GM12878 (cell line): Measurements from ENCODE around the gene CA6. TPM values are rescaled to one million over a fixed set of nuclear protein-coding genes. Genes with fewer than 3 reads are reported as not detected.

Source experiments
- ATAC-seq: fragments of 200-7000 bp; cut with Tn5 transposase; 3 replicates; pipeline ENCODE4 v1.9.1; 2020; ENCODE audit warnings: mild to moderate bottlenecking, moderate library complexity
- BruUV-seq: library from RNA; stranded (reverse); fragments of 400-500 nt; replicated peaks from 2 replicates; lab custom pipeline; 2021; lab: Mats Ljungman, UMichigan
- CTCF ChIA-PET: fragments of 300-600 bp; sonication (Branson Sonifier 250); formaldehyde crosslinking; extraction: SDS; loops from one replicate; lab custom pipeline; 2021; ENCODE audit warnings: inconsistent platforms; lab: Yijun Ruan, JAX
- POLR2A ChIA-PET: fragments of 350-600 bp; formaldehyde crosslinking; extraction: SDS; loops from one replicate; lab custom pipeline; 2021; ENCODE audit warnings: inconsistent platforms; lab: Charles Lee
- RAD21 ChIA-PET: fragments of 300-600 bp; sonication (Branson Sonifier 250); formaldehyde crosslinking; loops from one replicate; lab custom pipeline; 2023; ENCODE audit warnings: antibody characterized with exemption; ENCODE audit not compliant: unreplicated experiment; lab: Charles Lee
- SMC1A ChIA-PET: fragments of 300-600 bp; sonication (Branson Sonifier 250); formaldehyde crosslinking; loops from one replicate; lab custom pipeline; 2023; ENCODE audit not compliant: unreplicated experiment, uncharacterized antibody; lab: Charles Lee
- DNase-seq: peaks from one replicate; pipeline ENCODE4 v3.0.0-alpha.2; 2011; ENCODE audit warnings: low read depth, low spot score
- FAIRE-seq: peaks from 3 replicates; lab custom pipeline; 2011; peaks lifted over from hg19 to GRCh38; lab: Jason Lieb, UNC
- H2AFZ ChIP-seq: 2 replicates; pipeline ENCODE4 v1.6.0; 2011; ENCODE audit warnings: low read depth, low read length, control low read depth; ENCODE audit not compliant: control insufficient read depth
- H3K27ac ChIP-seq: 2 replicates; pipeline ENCODE4 v1.5.1; 2011; ENCODE audit warnings: control low read depth; ENCODE audit not compliant: control insufficient read depth, insufficient read depth
- H3K27me3 ChIP-seq, 2 experiments: replicated peaks in 1 of 2; 2 replicates each; pipeline versions ENCODE4 v1.6.0 to v1.6.1; 2011; ENCODE audit warnings: low read length in 1 of 2; ENCODE audit not compliant: control insufficient read depth in 2 of 2, insufficient read depth in 2 of 2
- H3K36me3 ChIP-seq, 2 experiments: 2 replicates each; pipeline ENCODE4 v1.5.1; 2011; ENCODE audit warnings: low read length in 1 of 2; ENCODE audit not compliant: control insufficient read depth in 2 of 2, insufficient read depth in 2 of 2
- H3K4me1 ChIP-seq: 2 replicates; pipeline ENCODE4 v1.6.1; 2011; ENCODE audit warnings: mild to moderate bottlenecking, low read length, moderate library complexity, mixed read lengths; ENCODE audit not compliant: control insufficient read depth, insufficient read depth
- H3K4me2 ChIP-seq: 2 replicates; pipeline ENCODE4 v1.6.0; 2011; ENCODE audit warnings: control low read depth; ENCODE audit not compliant: control insufficient read depth, insufficient read depth
- H3K4me3 ChIP-seq: fragments of 200-600 bp; sonication (generic); 2 replicates; pipeline ENCODE4 v1.5.1; 2016
- H3K79me2 ChIP-seq: 2 replicates; pipeline ENCODE4 v1.6.0; 2011; ENCODE audit warnings: low read length; ENCODE audit not compliant: control insufficient read depth, insufficient read depth
- H3K9ac ChIP-seq: 2 replicates; pipeline ENCODE4 v1.8.0; 2011; ENCODE audit warnings: low read length, control low read depth, mixed read lengths; ENCODE audit not compliant: control insufficient read depth, insufficient read depth
- H3K9me3 ChIP-seq: replicated peaks from 3 replicates; pipeline ENCODE4 v1.5.1; 2011; ENCODE audit warnings: mild to moderate bottlenecking, low read length; ENCODE audit not compliant: control insufficient read depth, insufficient read depth
- H4K20me1 ChIP-seq: 2 replicates; pipeline ENCODE4 v1.6.0; 2011; ENCODE audit not compliant: control insufficient read depth, insufficient read depth
- RBBP5 ChIP-seq: fragments of 200-600 bp; sonication (generic); conservative IDR thresholded peaks from 2 replicates; pipeline ENCODE4 v1.6.1; 2016
- SP1 ChIP-seq: IDR thresholded peaks from one replicate; pipeline ENCODE4 v1.6.1; 2011; ENCODE audit warnings: low read depth, low read length
- SREBF2 ChIP-seq: IDR thresholded peaks from 2 replicates; pipeline ENCODE4 v1.6.1; 2012; ENCODE audit warnings: mild to moderate bottlenecking, low read length
- WGBS: methylation state at CpG from one replicate; pipeline ENCODE4 v1.1.6; 2016; ENCODE audit warnings: low lambda C conversion rate; ENCODE audit not compliant: insufficient replicate concordance, insufficient coverage; ENCODE audit errors: missing lambda C conversion rate; 5-methylcytosine and 5-hydroxymethylcytosine counted together
- in situ Hi-C: fragments of 300-500 bp; cut with MboI; formaldehyde crosslinking; loops from 9 replicates; pipeline ENCODE4 v1.14.3; 2018; ENCODE audit warnings: mixed read lengths
- intact Hi-C: fragments of 100-400 bp; cut with micrococcal nuclease; formaldehyde crosslinking; loops from one replicate; pipeline ENCODE4 v1.14.2; 2022; ENCODE audit not compliant: unreplicated experiment
- polyA plus RNA-seq, 11 experiments: library from polyadenylated mRNA; depleted of rRNA in 4 of 11; unstranded in 6 of 11; stranded (reverse) in 5 of 11; fragments of >200 nt; fragmentation: Nextera tagmentation in 4 of 11; fragmentation: Illumina TruSeq in 1 of 11; extraction: Ambion mirVana in 4 of 11; extraction: Trizol in 1 of 11; gene quantifications; 1 replicate in 1 of 11; 2 replicates in 10 of 11; pipeline versions ENCODE4 v1.2.1 to v1.2.3, GENCODE V29; 2011 to 2016; ENCODE audit warnings: inconsistent platforms in 2 of 11, missing spikeins in 2 of 11, low read depth in 1 of 11
- total RNA-seq, 4 experiments: library from RNA; depleted of rRNA in 3 of 4; stranded (reverse); fragments of >200 nt in 3 of 4; fragmentation: Illumina TruSeq in 1 of 4; extraction: Trizol in 1 of 4; gene quantifications; 2 replicates each; pipeline versions ENCODE4 v1.2.1 to v1.2.3, GENCODE V29; 2013 to 2021
- TF ChIP-seq, protein P1 (sequence below): fragments of 450-650 bp; formaldehyde crosslinking; IDR thresholded peaks from 2 replicates; pipeline ENCODE4 v1.4.0; 2020; ENCODE audit warnings: mild to moderate bottlenecking, moderate library complexity
- TF ChIP-seq, protein P2 (sequence below): IDR thresholded peaks from 2 replicates; pipeline ENCODE4 v1.6.1; 2011; ENCODE audit warnings: low read depth, mild to moderate bottlenecking, low read length, moderate library complexity, borderline replicate concordance; ENCODE audit errors: extremely low read depth

CA6 gene
- total and polyA plus RNA-seq, 10 of the 15 experiments (the other 5 are each of a cell fraction or from before 2014, with no cell fraction given) = not detected

DNA sequence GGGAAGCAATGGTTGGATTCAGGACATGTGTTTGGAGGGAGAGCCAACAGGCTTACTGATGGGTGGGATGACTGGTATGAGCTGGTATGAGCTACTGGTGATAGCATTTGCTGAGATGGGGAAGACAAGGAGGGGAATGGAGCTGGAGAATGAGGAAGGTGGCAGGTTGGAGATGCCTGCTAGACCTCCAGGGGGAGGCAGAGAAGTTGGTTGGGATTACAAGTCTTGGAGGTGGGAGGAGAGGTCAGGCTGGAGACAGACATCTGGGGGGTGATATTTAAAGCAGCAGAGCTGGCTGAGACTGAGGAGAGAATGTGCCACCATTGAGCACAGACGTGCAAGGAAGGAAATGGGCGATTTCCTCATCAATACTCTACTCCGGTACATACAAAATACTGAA lies 35.3 kb upstream of the CA6 start:
- H3K27me3 ChIP-seq = peaks cover 0 to 3% of the 10 kb centered on the region in 2 experiments; a peak in 3 of 4 replicates
- H3K9me3 ChIP-seq = no peaks in the 10 kb centered on the region; the same call in 2 of the 3 replicates
- FAIRE-seq (no peak), ATAC-seq (no peak), DNase-seq (no peak)
- no peaks in the 10 kb centered on the region for H3K36me3 ChIP-seq
- TF ChIP-seq, protein P1, sequence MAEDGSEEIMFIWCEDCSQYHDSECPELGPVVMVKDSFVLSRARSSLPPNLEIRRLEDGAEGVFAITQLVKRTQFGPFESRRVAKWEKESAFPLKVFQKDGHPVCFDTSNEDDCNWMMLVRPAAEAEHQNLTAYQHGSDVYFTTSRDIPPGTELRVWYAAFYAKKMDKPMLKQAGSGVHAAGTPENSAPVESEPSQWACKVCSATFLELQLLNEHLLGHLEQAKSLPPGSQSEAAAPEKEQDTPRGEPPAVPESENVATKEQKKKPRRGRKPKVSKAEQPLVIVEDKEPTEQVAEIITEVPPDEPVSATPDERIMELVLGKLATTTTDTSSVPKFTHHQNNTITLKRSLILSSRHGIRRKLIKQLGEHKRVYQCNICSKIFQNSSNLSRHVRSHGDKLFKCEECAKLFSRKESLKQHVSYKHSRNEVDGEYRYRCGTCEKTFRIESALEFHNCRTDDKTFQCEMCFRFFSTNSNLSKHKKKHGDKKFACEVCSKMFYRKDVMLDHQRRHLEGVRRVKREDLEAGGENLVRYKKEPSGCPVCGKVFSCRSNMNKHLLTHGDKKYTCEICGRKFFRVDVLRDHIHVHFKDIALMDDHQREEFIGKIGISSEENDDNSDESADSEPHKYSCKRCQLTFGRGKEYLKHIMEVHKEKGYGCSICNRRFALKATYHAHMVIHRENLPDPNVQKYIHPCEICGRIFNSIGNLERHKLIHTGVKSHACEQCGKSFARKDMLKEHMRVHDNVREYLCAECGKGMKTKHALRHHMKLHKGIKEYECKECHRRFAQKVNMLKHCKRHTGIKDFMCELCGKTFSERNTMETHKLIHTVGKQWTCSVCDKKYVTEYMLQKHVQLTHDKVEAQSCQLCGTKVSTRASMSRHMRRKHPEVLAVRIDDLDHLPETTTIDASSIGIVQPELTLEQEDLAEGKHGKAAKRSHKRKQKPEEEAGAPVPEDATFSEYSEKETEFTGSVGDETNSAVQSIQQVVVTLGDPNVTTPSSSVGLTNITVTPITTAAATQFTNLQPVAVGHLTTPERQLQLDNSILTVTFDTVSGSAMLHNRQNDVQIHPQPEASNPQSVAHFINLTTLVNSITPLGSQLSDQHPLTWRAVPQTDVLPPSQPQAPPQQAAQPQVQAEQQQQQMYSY (CRISPR knock-in tag) = no peak
- no peak for TF ChIP-seq RBBP5
- TF ChIP-seq, protein P2, sequence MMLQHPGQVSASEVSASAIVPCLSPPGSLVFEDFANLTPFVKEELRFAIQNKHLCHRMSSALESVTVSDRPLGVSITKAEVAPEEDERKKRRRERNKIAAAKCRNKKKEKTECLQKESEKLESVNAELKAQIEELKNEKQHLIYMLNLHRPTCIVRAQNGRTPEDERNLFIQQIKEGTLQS = no peak
- TF ChIP-seq SREBF2 = no peak
- no peak for TF ChIP-seq SP1
- H3K4me3 ChIP-seq = no peak overlapping the region
- SMC1A ChIA-PET = interaction anchor here (0.6 to 1.1 kb wide), 2 partner anchors 45 to 363 kb away, joined by 4 read pairs; no protein-coding TSS in a partner anchor
- RAD21 ChIA-PET = interaction anchor here (0.6 to 1.1 kb wide), 2 partner anchors 9 to 94 kb away, joined by 3 to 4 read pairs; no protein-coding TSS in a partner anchor
- H3K4me2 ChIP-seq = no peak overlapping the region
- intact Hi-C loops = no loop called here
- H4K20me1 ChIP-seq = no peaks in the 10 kb centered on the region
- no peak overlapping the region for H3K9ac ChIP-seq
- in situ Hi-C loops = loop anchor here (10.0 kb wide), 1 partner anchor 194 kb away; no protein-coding TSS in a partner anchor
- 35% methylated on average over 3 of the region's 3 CpGs for WGBS
- no peaks in the 10 kb centered on the region for H3K4me1 ChIP-seq
- POLR2A ChIA-PET = no interaction called here
- H2AFZ ChIP-seq = no peak overlapping the region
- no peaks in the 10 kb centered on the region for H3K79me2 ChIP-seq
- BruUV-seq = no TSS peak
- CTCF ChIA-PET = interaction anchor here (1.0 to 1.5 kb wide), 2 partner anchors 9 to 95 kb away, joined by 3 to 7 read pairs; no protein-coding TSS in a partner anchor
- H3K27ac ChIP-seq = no peak overlapping the region
